Measurements from ENCODE around the gene REPS1. TPM values are rescaled to one million over a fixed set of nuclear protein-coding genes. Genes with fewer than 3 reads are reported as not detected.
"Not testable (repeated sequence)": the region's sequence is repeated elsewhere in the genome, so short reads cannot be mapped to it uniquely, and the experiment has no call there.

Gene REPS1
- total and polyA plus RNA-seq, 11 donors: 16.3 to 65.8 (median 38.3) TPM

- 18 to 29% (median 22%) methylated on average over 10 of the region's 10 CpGs for WGBS, 4 donors
- Histone ChIP-seq H3K4me1 (peaks cover 0 to 40% (median 10%) of the 10 kb centered on the region in 12 donors), H3K36me3 (no peaks in the 10 kb centered on the region), H3K4me3 (peak overlapping the region; percentile 68 to 98 (median 93)), H3K9me3 (no peaks in the 10 kb centered on the region), H3K27ac (peak overlapping the region in 5 of 12 donors; percentile 84 to 97 (median 91)), H3K27me3 (no peaks in the 10 kb centered on the region)
- TF ChIP-seq POLR2A (IDR thresholded peaks at IDR 0.05): no peak
- TF ChIP-seq CTCF (IDR thresholded peaks at IDR 0.05): no peak
- intact Hi-C loops (cut with DNase I): loop anchor here in 1 of 10 donors (5.0 kb wide), 1 partner anchor 80 kb away; no protein-coding TSS in a partner anchor
- peak in 3 of 4 donors; percentile 14 to 23 (median 21) for ATAC-seq
- no peak for DNase-seq
Observed at GRCh38 chr6:139027620-139028182, 39.6 kb upstream of the REPS1 start.

- ATAC-seq, H3K36me3 ChIP-seq, H3K27me3 ChIP-seq, DNase-seq, H3K4me3 ChIP-seq, H3K9me3 ChIP-seq, H3K27ac ChIP-seq: not testable (repeated sequence)
- H3K4me1 ChIP-seq: peaks cover 0 to 27% (median 10%) of the 10 kb centered on the region in 12 donors
- intact Hi-C loops (cut with DNase I): loop anchor here in 1 of 10 donors (5.0 kb wide), 1 partner anchor 82 kb away; no protein-coding TSS in a partner anchor
- 92 to 95% (median 94%) methylated on average over 3 of the region's 3 CpGs for WGBS, 4 donors
Observed at GRCh38 chr6:139025416-139025815, 37.4 kb upstream of the REPS1 start.

GRCh38 chr6:139020689-139021088 lies 32.6 kb upstream of the REPS1 start:
- no peak overlapping the region for H3K4me3 ChIP-seq
- no peak overlapping the region for H3K27ac ChIP-seq
- no peaks in the 10 kb centered on the region for H3K36me3 ChIP-seq
- DNase-seq: no peak
- peaks cover 0 to 24% (median 11%) of the 10 kb centered on the region in 12 donors for H3K4me1 ChIP-seq
- no peaks in the 10 kb centered on the region for H3K27me3 ChIP-seq
- ATAC-seq: no peak
- H3K9me3 ChIP-seq: no peaks in the 10 kb centered on the region
- 95 to 100% (median 96%) methylated on average over 3 of the region's 3 CpGs for WGBS, 4 donors
- no peak for TF ChIP-seq CTCF (IDR thresholded peaks at IDR 0.05)
- TF ChIP-seq POLR2A (IDR thresholded peaks at IDR 0.05): no peak
- intact Hi-C loops (cut with DNase I): no loop called here

- Histone ChIP-seq H3K4me1 (peaks cover 0 to 27% (median 13%) of the 10 kb centered on the region in 12 donors), H3K36me3 (no peaks in the 10 kb centered on the region), H3K4me3 (no peak overlapping the region), H3K27me3 (no peaks in the 10 kb centered on the region), H3K9me3 (no peaks in the 10 kb centered on the region), H3K27ac (no peak overlapping the region)
- TF ChIP-seq POLR2A (IDR thresholded peaks at IDR 0.05) (no peak), CTCF (IDR thresholded peaks at IDR 0.05) (no peak)
- no peak for ATAC-seq
- DNase-seq: no peak
- 95 to 99% (median 97%) methylated on average over 2 of the region's 2 CpGs for WGBS, 4 donors
- intact Hi-C loops (cut with DNase I): no loop called here
Observed at GRCh38 chr6:139019722-139020121, 31.7 kb upstream of the REPS1 start.
